ENCODE measurements around the gene CD44. TPM values are rescaled to one million over a fixed set of nuclear protein-coding genes. Genes with fewer than 3 reads are reported as not detected.
"Not testable (repeated sequence)": the region's sequence is repeated elsewhere in the genome, so short reads cannot be mapped to it uniquely, and the experiment has no call there.

CD44 gene
- total RNA-seq, 2 experiments from 2014 or later: 449 to 455 TPM

GRCh38 chr11:35216962-35217678, 78.1 kb downstream of the CD44 start:
- CTCF ChIA-PET: no interaction called here
- POLR2A ChIA-PET: no interaction called here

DNA sequence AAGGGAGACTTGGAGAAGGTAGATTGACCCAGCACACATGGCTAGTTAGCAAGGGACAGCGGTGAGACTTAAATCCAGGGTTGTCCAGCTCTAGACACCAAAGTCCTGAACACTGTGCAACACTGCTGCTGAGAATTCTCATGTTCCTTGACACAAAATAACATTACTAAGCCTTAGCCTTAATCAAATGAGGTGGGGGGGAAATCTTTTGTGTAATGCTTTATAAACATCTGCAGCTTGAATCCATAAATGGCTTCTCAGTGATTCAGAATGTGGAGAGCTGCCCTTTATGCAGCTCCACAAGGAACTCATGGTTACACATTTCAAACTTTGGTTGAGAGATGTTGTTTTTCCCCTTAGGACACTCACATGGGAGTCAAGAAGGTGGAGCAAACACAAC, 80.0 kb downstream of the CD44 start:
- POLR2A ChIA-PET: no interaction called here

GRCh38 chr11:35223371-35223796, 84.4 kb downstream of the CD44 start:
- ChIA-PET CTCF (no interaction called here), POLR2A (no interaction called here)

More for the DNA sequence above, 80.0 kb downstream of the CD44 start:
- CTCF ChIA-PET: no interaction called here

DNA sequence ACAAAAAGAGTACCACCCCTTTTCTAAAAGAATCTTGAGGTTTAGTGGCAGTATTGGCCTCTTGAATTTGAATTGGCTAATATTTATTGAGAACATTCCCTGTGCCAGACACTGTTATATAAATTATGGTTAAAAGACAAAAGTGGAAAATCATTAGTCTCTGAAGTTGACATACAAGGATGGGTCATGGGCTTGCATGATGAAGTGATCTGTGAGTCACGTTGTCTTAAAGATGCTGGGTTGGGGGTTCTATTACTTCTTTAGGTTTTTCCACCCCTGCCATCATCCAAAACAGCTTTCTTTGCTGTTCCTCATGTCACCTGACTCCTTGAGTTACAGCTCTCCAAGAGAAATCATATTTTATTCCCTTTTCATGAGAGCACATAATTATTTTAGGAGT, 85.0 kb downstream of the CD44 start:
- POLR2A ChIA-PET: no interaction called here
- CTCF ChIA-PET: no interaction called here

GRCh38 chr11:35225946-35226520, 87.1 kb downstream of the CD44 start:
- CTCF ChIA-PET: interaction anchor here (0.9 kb wide), 1 partner anchor 28 kb away, joined by 3 read pairs; no protein-coding TSS in a partner anchor

GRCh38 chr11:35226756-35227155, 87.8 kb downstream of the CD44 start:
- CTCF ChIA-PET: interaction anchor here (0.9 kb wide), 1 partner anchor 29 kb away, joined by 3 read pairs; no protein-coding TSS in a partner anchor
- POLR2A ChIA-PET: not testable (repeated sequence)

More at GRCh38 chr11:35225946-35226520, 87.1 kb downstream of the CD44 start:
- POLR2A ChIA-PET: no interaction called here

- ChIA-PET POLR2A (no interaction called here), CTCF (no interaction called here)
These were observed 88.8 kb downstream of the CD44 start for GRCh38 chr11:35227576-35228327.

GRCh38 chr11:35228328-35228725, 89.4 kb downstream of the CD44 start:
- ChIA-PET CTCF (no interaction called here), POLR2A (no interaction called here)

GRCh38 chr11:35230388-35230787, 91.4 kb downstream of the CD44 start:
- ChIA-PET POLR2A (no interaction called here), CTCF (interaction anchor here (1.0 kb wide), 1 partner anchor 180 kb away, joined by 3 read pairs; no protein-coding TSS in a partner anchor)

DNA sequence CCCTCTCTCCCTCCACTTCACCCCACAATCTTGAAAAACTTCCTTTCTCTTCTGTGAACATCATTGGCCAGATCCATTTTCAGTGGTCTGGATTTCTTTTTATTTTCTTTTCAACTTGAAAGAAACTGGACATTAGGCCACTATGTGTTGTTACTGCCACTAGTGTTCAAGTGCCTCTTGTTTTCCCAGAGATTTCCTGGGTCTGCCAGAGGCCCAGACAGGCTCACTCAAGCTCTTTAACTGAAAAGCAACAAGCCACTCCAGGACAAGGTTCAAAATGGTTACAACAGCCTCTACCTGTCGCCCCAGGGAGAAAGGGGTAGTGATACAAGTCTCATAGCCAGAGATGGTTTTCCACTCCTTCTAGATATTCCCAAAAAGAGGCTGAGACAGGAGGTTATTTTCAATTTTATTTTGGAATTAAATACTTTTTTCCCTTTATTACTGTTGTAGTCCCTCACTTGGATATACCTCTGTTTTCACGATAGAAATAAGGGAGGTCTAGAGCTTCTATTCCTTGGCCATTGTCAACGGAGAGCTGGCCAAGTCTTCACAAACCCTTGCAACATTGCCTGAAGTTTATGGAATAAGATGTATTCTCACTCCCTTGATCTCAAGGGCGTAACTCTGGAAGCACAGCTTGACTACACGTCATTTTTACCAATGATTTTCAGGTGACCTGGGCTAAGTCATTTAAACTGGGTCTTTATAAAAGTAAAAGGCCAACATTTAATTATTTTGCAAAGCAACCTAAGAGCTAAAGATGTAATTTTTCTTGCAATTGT, 92.3 kb downstream of the CD44 start:
- ChIA-PET CTCF (no interaction called here), POLR2A (no interaction called here)

GRCh38 chr11:35232891-35233330, 93.9 kb downstream of the CD44 start:
- POLR2A ChIA-PET: no interaction called here
- CTCF ChIA-PET: no interaction called here

DNA sequence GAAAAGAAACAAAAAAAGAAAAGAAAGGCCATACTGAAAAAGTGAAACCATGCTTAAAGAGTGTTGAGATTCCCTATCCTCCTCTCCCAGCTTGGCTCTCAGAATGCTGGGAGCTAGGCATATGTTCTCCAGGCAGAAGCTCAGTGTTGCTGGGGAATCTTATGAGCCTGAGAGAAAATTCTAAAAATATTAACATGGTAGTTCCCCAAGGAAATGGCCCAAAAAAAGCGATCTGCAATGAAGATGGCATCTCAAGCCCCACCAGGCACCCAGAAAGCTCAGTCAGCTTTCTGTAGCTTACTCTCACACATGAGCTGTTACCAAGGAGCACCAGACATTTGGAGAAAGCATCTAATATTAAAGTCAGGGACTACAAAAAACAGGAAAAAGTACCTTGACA, 94.5 kb downstream of the CD44 start:
- ChIA-PET CTCF (no interaction called here), POLR2A (no interaction called here)

- CTCF ChIA-PET: no interaction called here
- POLR2A ChIA-PET: interaction anchor here (0.6 kb wide), 1 partner anchor 1908 kb away, joined by 4 read pairs; no protein-coding TSS in a partner anchor
These were observed 95.6 kb downstream of the CD44 start for GRCh38 chr11:35234460-35235156.

DNA sequence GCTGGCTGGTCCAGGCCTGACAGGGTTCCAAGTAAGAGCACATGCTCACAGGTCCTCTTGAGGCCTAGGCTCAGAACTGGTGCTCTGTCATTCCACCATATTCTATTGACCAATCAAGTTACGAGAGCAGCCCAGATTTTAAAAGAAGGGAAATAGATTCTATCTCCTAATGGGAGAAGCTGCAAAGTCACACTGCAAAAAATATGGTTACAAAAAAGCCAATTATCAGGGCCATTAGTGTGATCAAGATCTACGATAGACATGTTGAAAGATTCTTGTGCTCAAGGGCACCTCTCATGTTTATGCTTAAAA, 96.1 kb downstream of the CD44 start:
- ChIA-PET POLR2A (interaction anchor here (0.6 kb wide), 1 partner anchor 331 kb away, joined by 3 read pairs; no protein-coding TSS in a partner anchor), CTCF (no interaction called here)

- CTCF ChIA-PET: interaction anchor here (1.0 kb wide), 1 partner anchor 85 kb away, joined by 3 read pairs; no protein-coding TSS in a partner anchor
- POLR2A ChIA-PET: interaction anchor here (0.6 kb wide), 1 partner anchor 332 kb away, joined by 3 read pairs; no protein-coding TSS in a partner anchor
These were observed 96.5 kb downstream of the CD44 start for GRCh38 chr11:35235498-35235897.

DNA sequence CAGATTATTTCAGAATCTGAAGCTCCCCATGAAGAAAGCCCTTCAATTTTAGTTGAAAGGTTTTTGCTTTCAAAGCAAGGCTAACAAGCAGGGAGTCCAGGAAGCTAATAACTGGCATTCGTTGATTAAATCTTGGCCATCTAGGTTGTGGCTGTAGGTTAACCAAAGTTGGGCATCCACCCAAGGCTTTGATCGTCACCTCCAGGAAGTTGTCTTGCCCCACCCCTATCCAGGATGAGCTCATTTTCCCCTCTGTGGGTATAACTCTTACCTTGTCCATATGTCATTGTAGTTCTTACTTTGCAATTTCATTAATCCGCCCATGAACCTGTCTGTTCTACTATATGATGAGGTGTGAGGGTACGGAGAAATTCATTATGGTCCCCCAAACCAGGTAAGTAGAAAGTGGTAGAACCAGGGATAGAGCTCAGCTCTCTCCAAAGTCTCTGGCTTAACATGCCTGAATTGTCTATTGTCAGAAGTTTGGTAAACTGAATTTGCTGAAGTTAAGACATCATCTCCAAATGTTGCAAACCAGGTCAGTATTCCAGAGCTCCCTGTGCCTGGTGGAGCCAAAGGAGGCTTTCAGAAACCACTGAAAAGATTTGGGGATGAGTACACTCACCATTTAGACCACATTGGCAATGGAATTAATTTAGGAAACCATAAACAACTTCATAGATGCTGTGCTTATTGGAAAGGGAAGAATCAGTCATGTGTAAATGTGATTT, 97.1 kb downstream of the CD44 start:
- ChIA-PET POLR2A (interaction anchor here (0.6 kb wide), 1 partner anchor 332 kb away, joined by 3 read pairs; no protein-coding TSS in a partner anchor), CTCF (interaction anchor here (1.0 to 2.2 kb wide), 2 partner anchors 86 to 236 kb away, joined by 3 to 4 read pairs; no protein-coding TSS in a partner anchor)

DNA sequence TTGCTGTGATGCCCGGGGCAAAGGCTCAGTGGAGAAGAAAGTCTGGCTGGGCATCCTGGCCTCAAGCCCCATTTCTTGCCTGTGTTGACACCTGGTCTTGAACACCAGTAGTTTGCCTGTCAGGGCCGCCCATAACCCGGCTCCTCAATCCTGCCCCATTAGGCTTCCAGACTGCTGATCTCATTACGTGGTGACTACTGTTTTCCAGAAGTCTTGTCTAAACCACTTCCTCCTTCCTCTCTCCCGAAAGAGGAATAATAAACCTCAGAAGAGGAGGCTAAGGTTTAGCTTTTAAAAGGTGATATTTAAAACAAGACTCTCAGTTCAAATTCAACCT, 97.7 kb downstream of the CD44 start:
- ChIA-PET CTCF (interaction anchor here (1.0 to 2.2 kb wide), 2 partner anchors 86 to 237 kb away, joined by 3 to 4 read pairs; no protein-coding TSS in a partner anchor), POLR2A (no interaction called here)

GRCh38 chr11:35237351-35237750, 98.4 kb downstream of the CD44 start:
- ChIA-PET POLR2A (interaction anchor here (1.5 kb wide), 1 partner anchor 71 kb away, joined by 3 read pairs; no protein-coding TSS in a partner anchor), CTCF (interaction anchor here (1.0 to 2.2 kb wide), 4 partner anchors 39 to 238 kb away, joined by 3 to 4 read pairs (median 4); no protein-coding TSS in a partner anchor)
